H1 (cell line): ENCODE data around the gene TSPAN4. TPM values are rescaled to one million over a fixed set of nuclear protein-coding genes. Genes with fewer than 3 reads are reported as not detected.

Source experiments
- ZNF274 ChIP-seq: IDR thresholded peaks from 2 replicates; pipeline ENCODE4 v1.7.0; 2012; ENCODE audit warnings: low read length, borderline replicate concordance; ENCODE audit errors: extremely low read depth
- polyA plus RNA-seq, 7 experiments: library from polyadenylated mRNA; depleted of rRNA in 3 of 7; stranded (reverse) in 5 of 7; unstranded in 2 of 7; fragments of >200 nt in 5 of 7; fragments of 200-250 nt in 2 of 7; gene quantifications; 1 replicate in 5 of 7; 2 replicates in 1 of 7; 4 replicates in 1 of 7; pipeline versions ENCODE4 v1.2.1 to v1.2.3, GENCODE V29; 2011 to 2013; ENCODE audit warnings: missing spikeins in 2 of 7, mixed read lengths in 2 of 7
- total RNA-seq: library from RNA; stranded (reverse); fragmentation: NEBNext Ultra II Directional; extraction: Animal tissue kit (Norgen Biotek cat#: 25700); gene quantifications from 2 replicates; pipeline ENCODE4 v1.2.1, GENCODE V29; 2021

TSPAN4 gene
- total and polyA plus RNA-seq, 2 of the 8 experiments (the other 6 are each of a cell fraction or from before 2014, with no cell fraction given): 74.1 to 145 TPM

DNA sequence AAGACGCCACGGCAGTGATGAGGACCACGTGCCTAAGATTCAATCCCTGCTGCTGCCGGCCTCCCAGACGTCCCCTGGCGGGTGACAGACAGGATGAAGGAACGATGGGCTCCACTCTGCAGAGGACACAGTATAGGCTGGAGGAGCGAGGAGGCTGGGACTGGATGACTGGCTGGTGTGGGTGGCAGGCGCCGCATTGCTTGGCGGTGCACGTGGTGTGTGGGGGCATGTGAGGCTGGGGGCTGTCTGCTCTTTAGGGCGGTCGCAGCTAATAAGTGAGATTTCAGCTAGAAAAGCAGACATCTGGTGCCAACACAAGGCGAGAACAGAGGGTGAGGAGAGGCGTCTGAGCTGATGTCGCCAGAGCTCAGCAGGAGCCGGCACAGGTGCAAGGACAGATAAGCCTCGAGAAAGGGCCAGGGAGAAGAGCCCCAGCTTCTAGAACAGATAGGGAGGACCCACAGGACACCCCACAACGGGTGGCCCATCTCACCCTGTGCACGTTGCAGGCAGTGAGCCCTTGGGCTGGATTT, 33.2 kb downstream of the TSPAN4 start (continued):
- TF ChIP-seq ZNF274: no peak
